ENCODE measurements around the gene SRC.

Gene SRC

DNA sequence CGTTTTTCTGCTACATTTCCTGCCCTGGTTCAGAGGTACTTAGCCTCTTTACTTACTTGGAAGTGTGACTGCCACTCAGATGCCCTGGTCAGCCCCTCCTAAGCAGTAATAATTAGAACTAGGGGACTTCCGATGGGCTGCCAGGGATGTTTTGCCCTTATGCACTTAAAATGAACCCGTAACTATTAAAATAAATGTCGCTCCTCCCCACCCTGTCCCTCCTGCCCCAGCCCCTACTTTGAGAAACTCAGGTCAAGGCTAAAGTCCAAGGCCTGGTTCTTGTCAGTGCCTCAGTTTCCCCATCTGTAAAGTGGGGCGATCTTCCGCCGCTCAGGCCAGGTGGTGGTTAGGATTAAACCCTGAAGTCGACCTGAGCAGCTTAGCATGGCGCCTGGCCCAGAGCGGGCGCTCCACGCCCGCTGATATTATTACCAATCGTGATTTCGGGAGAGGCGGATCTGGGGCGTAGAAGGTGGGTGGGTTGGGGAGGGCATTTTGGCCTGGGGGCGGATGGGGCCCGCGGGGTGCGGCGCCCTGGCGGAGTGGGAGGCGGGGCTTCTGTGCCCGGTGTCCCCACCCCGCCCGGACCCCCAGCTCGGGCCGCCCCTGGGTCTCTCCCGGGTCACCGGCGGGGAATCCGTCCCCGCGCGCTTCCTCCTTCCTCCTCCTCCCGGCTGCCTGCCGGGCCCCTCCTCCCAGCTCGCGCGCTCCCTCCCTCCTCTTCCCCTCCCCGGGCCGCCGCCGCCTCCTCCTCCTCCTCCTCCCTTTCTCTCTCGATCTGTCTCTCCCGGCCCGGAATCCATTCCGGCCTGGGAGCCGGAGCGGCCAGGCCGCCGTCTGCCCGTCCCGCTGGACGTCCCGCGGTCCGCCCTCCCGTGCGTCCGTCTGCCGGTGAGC, at the start of gene SRC:
TSS of gene SRC (plus strand) at position 802 of the 897 bp plus-strand sequence. CDS start 38,014 bp downstream, outside the sequence.
- DNase-seq (ENCODE audit: low spot score), result peak; percentile 90
- FAIRE-seq, result no peak

DNA sequence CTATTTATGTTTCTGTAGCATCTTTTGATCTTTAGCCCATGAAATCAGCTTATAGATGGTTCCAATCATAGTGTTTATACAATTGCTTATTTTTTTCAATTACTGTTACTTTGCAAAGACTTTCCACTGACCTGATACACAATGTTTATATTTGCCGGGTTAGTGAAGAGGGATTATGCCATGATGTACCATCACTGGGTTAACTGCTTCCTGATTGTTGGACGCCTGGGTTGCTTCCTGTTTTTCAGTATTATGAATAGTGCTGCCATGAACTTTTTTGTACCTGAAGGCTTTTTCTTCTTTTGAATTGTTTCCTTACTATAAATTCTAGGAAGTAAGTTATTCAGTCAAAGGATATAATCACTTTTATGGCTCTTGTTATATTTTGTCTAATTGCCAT, 49.6 kb upstream of the SRC start:
- DNase-seq (ENCODE audit: low spot score), result no peak
- no peak for FAIRE-seq

DNA sequence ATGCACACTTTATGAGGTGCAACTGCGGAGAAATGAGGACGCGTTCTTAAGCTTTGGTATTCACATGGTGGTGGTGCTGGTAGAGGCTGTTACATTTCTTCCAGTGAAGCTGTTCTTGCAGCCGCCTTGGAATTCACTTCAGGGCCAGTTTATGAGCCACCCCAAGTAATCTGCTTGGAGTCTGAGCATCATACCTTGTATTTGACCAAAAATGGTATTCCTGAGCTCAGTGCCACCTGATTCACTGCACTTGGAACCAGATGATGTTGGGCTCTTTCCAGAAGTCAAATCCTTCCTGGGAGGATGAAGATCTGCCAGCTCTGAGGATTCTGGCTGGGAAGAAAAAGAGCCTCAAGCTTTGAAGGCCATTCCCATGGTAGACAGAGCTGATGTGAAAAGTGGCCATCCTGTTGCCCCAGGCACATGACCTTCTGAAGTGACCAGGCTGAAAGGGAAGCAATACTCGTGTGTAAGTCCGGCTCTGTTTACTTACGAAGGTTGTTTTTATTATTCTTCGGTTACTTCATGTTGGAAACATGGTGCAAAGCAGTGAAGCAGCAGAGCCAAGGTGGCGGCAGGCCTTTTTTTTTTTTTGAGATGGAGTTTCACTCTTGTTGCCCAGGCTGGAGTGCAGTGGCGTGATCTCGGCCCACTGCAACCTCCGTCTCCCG, 48.7 kb upstream of the SRC start:
- FAIRE-seq (no peak), DNase-seq (ENCODE audit: low spot score) (no peak)

DNA sequence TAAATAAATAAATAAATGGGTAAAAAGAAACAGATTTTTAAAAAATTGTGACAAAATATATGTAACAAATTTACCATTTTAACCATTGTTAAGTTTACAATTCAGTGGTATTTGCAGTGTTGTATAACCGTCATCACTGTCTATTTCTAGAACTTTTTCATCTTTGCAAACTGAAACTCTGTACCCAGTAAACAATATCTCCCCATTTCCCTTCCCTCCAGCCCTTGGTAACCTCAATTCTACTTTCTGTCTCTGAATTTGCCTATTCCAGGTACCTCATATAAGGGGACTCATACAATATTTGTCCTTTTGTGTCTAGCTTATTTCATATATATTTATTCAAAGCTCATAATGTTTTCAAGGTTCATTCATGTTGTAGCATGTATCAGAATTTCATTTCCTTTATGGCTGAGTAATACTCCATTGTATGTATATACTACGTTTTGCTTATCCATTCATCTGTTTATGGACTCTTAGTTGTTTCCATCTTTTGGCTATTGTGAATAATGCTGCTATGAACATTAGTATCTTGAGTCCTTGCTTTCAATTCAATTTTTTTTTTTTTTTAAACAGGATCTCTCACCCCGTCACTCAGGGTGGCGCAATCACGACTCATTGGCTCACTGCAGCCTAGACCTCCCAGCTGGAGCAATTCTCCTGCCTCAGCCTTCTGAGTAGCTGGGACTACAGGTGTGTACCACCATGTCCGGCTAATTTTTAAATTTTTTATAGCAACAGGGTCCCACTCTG, 47.6 kb upstream of the SRC start:
- FAIRE-seq (no peak), DNase-seq (ENCODE audit: low spot score) (no peak)

DNA sequence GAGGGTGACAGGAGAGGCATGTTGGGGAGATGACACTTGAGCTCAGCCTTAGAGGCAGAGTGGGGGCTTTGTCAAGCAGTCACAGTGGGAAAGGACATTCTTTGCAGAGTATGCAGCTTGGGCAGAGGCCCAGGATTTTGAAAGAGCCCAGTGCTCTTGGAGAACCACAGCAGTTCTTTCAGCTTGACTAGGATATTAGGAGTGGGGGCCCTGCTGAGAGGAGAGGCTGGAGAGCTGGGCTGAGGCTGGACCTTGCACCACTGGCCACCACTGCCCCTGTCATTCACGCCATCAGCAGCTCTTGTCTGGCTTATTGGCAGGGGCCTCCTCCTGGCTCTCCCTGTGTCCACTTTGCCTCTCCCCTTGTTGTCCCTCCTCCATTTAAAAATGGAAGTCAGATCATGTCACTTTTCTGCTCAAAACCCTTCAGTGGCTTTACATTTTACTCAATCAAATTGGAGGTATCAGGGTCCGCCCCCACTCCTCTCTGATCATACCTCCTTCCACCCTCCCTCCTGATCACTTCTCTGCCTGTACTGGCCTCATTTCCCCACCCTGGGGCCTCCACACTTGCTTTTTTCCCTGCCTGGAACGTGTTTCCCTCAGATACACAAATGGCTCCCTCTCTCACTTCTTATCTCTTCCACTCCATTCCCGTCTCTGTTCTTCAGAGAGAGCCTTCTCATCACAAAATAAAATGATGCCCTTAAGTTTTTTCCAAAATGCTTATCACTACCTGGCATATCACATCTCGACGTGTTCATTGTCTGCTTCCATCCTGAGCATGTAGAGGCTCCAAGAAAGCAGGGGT, 46.0 kb upstream of the SRC start:
- FAIRE-seq (no peak), DNase-seq (ENCODE audit: low spot score) (no peak)

DNA sequence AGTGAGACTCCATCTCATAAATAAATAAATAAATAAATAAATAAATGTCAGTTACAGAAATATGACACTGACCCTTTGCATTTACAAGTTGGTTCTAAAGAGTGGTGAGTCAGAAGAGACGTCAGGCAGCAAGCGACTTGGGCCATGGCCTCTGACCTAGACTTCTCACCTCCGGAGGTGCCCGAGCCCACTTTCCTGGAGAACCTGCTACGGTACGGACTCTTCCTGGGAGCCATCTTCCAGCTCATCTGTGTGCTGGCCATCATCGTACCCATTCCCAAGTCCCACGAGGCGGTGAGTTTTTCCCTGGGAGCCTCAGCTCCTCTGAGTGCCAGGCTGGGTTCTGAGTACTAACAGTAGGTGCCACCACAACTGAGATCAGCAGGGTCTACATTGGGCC, 44.8 kb upstream of the SRC start:
- DNase-seq (ENCODE audit: low spot score) (no peak), FAIRE-seq (no peak)

DNA sequence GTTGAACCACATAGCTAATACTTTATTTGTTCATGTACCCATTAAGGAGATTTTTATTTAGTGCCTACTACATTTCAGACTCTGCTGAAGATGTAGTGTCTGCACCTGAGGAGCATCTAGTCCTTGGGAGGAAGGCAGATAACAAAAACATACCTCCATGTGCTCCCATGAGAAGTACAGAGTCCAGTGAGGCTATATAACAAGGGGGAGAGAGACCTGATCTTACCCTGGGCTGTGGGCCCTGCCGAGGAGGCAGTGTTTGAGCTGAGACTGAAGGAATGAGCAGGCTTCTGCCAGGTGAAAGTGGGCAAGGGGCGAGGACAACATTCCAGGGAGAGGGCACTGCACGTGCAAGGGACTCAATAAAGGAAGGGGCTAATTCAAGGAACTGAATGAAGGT, 44.4 kb upstream of the SRC start:
- DNase-seq (ENCODE audit: low spot score) (no peak), FAIRE-seq (no peak)

DNA sequence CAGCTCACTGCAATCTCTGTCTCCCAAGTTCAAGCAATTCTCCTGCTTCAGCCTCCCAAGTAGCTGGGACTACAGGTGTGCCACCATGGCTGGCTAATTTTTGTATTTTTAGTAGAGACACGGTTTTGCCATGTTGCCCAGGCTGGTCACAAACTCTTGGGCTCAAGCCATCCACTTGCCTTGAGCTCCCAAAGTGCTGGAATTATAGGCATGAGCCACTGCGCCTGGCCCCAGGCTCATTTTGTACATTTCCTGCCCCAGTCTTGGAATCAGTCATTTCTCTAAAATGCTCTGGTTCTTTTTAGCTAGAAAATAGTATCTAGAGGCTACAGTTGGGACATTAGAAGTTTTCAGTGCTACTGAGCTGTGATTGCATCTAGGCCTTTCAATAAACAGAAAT, 43.0 kb upstream of the SRC start:
- no peak for DNase-seq (ENCODE audit: low spot score)
- no peak for FAIRE-seq

DNA sequence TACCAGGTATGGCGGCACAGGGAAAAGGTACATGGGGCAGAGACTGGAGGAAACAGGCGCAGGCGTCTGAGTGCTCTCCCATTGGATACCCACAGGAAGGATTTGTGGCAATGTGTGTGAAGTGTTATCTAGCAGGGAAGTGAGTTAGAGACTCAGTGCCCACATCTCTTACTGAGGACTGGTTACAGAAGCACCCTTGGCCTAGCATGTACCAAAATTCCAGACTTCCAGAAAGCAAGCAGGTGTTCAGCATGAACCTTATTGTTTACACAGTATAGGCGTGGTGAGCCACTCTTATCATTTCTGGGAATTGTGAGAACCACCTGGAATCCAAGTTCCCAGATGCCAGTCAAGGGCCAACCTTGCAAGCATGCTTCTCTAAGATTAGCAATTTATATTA, 42.3 kb upstream of the SRC start:
- FAIRE-seq (no peak), DNase-seq (ENCODE audit: low spot score) (no peak)

DNA sequence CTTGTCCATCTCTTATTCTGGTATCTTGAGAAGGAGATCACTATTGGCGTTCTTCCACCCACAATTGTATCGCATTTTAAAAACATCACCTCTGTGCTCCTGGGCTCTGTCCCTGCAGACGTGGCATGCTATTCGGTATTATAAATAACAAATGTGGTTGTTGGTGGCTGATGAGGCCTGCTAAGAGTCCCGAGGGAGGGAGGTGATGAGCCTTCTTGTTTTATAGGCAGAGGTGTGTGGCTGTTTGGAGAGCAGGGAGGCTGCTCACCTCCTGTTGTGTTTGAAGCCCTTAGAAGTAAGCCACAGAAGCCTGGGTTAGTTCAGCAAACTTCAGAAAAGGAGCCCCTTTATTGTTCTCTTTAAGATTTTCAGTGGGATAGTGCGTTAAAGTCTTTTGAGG, 40.9 kb upstream of the SRC start:
- no peak for FAIRE-seq

DNA sequence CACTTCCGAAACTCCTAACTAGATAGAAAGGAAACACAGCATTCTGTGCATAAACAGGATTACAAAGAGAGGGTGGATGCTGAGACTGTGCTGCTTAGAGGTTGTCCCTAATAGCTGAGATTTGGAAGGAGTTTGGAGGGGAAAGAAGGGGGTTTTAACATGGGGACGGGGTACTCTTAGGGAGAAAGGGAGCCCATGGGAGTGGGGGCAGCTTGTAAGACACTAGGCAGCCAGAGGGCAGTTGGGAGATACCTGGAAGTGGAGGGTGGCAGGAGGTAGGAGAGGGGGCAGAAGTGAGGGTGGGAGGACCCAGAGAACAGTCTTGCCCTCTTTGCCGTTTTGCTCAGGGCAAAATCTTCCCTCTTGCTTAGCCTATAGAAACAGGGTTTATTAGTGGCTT, 40.1 kb upstream of the SRC start:
- DNase-seq (ENCODE audit: low spot score) (no peak), FAIRE-seq (no peak)

More for the DNA sequence above, 40.9 kb upstream of the SRC start:
- no peak for DNase-seq (ENCODE audit: low spot score)

DNA sequence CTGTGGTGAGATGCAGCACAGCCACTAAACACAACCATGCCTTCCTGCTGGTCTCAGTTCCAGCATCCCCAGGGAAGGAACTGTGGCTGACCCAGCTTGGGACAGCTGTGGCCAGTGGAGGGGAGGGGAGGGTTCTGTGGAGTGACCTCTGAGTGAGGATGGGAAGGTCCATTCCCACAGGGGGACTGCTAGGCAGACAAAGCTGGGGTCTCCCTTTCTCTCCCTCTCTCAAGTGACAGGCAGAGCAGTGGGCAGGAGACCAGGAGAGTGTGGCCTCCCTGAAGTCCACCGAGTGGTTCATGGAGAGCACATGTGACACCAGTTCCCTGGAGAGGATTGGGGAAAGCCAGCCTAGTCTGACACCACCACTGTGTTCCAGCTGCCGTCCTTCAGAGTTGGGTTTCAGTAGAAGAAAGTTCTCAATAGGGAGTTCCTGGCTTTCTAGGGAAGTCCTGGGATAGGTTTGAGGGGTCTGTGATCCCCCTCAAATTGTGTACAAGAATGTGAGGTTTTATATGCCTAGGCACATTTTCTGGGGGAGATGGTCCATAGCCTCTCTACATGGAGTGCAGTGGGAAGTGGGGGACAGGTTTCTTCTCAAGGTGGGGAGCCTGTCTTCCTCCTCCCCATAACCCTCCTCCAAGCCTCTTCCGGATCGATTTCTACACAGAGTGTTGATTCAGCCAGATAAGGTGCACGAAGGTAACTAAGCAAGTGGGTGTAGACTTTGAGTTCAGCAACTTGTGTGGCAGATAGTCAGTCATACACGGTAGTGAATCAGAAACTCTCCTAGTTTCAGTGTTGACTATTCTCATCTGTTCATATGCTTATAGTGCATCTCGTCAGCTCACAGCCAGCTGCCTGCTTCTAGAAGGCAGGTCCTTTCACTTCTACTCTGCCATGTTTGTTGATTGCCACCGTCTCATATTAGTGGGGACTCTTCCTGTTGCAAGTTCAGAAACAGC, 37.6 kb upstream of the SRC start:
- no peak for FAIRE-seq
- no peak for DNase-seq (ENCODE audit: low spot score)

DNA sequence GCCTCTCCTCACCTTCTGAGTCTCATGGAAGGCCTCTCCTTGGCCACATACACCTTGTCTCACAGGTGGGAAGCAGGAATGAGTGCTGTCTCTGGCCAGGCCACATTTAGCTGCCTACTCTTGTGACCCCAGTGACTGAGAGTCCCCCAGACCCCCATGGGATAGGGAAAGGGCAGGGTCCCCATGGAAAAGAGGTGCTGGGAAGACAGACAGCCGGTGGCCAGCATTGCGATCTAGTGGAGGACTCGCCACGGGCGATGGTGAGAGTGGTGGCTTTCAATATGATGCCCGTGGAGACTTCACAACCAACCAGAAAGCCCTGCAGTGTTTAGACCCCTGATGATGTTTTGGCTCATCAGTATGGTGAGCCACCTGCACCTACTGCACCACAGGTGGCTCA, 36.6 kb upstream of the SRC start:
- DNase-seq (ENCODE audit: low spot score), result no peak
- no peak for FAIRE-seq

DNA sequence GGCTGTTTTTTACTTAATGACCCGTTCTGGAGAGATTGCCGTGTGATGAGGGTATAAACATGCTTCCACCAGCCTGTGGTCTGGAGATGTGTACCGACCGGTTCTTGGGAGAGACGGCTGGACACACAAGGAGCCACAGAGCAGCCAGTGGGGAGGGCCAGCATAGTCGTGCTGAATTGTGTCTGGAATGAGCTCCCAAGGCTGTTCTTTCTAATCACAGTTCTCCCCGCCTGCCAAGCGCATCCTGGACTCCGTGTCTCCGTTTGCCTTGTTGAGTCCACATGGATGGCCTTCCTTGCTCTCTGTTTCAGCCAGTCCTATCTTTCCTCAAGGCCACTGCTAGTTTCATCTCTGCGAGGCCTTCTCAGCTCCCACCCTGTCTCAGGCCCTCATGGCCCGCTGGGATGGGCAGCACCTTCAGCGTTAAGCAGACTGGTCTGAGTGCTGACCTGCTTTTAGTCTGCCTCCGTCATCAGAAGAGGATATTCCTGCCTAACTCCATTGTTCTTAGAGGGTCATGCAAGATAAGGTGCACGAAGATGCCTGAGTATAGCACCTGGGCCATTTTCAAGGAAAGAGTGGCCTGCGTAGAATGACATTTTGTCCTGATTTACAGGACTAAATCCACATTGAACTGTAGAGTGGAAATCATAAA, 35.9 kb upstream of the SRC start:
- FAIRE-seq, result no peak

DNA sequence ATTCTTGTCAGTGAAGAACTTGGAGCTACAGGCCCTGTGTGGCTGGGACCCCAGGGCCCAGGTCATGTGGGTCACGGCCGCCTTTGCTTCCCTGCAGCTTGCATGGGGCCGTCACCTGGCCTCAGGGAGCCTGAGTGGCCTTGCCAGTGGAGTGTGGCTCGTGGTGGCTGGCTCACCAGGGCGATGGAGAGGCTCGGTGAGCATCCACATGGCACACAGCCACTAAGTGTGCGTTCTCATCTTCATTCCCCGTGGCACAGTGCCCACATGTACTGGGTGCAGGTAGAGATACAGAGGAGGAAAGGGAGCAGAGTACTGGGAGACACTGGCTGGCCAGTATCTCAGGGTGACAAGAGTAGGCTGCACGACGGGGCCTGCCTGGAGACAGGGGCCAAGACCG, 35.0 kb upstream of the SRC start:
- no peak for DNase-seq (ENCODE audit: low spot score)
- FAIRE-seq, result no peak

More for the DNA sequence above, 35.9 kb upstream of the SRC start:
- no peak for DNase-seq (ENCODE audit: low spot score)

DNA sequence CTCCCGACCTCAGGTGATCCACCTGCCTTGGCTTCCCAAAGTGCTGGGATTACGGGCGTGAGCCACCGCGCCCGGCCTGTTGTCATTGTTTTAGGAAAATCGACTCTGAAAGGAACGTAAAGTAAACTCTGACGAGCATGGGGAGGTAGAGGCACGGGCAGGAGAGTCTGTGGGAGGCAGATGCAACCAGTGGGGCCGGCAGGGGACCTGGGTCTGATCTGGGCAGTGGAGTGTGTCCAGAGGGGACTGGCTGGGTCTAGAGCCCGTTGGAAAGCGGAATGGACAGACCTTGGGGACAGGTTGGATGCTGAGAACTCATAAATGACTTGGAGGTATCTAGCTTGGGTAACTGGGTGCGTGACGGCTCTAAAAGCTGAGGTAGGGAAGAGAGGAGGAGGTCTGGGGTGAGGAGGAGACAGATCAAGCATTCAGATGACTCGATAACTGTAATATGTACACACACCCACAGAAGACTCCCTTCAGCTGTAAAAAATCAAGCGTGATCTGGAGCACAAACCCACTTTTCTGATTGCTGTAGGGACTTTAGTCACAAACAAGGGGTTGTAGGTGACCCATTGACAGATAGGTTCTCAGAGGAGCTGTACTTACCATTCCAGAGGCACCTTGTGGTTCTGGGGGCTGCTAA, 34.1 kb upstream of the SRC start:
- FAIRE-seq (no peak), DNase-seq (ENCODE audit: low spot score) (no peak)

DNA sequence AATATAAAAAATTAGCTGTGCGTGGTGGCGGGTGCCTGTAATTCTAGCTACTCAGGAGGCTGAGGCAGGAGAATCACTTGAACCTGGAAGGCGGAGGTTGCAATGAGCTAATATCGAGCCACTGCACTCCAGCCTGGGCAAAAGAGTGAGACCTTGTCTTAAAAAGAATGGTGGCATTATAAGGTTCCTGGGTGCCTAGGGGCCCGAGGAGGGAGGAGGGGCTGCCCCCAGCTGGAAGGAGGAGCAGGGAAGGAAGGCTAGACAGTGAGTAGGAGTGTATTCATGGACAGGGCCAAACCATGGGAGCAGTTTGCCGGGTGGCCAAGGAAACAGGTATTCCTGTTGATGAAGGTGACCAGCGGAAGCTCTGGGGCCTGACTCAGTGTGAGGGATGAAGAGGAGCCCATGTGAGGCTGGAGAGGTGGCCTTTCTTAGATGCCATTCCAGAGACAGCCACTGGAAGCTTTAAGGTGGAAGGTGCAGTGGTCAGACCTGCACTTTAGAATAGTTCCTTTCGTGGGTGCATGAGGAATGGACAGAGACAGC, 32.3 kb upstream of the SRC start:
- no peak for DNase-seq (ENCODE audit: low spot score)
- no peak for FAIRE-seq

DNA sequence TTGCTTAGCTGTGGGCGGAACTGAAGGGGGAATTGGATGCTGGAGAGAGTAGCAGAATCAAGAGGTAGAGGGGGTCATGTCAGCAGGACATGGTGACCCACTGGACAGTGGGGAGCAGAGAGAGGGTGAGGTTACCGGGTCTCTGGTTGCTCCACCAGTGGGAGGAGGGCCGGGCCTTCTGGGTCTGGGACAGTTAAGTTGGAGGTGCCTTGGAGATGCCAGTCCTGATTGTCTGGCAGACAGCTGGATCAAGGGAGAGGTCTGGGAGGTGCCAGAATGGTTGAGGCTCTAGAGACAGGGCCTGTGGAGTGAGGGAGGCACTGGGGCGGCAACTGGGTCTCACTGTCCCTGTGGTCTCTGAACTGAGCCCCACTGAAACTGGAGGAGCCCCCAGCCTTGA, 31.8 kb upstream of the SRC start:
- DNase-seq (ENCODE audit: low spot score) (no peak), FAIRE-seq (no peak)

DNA sequence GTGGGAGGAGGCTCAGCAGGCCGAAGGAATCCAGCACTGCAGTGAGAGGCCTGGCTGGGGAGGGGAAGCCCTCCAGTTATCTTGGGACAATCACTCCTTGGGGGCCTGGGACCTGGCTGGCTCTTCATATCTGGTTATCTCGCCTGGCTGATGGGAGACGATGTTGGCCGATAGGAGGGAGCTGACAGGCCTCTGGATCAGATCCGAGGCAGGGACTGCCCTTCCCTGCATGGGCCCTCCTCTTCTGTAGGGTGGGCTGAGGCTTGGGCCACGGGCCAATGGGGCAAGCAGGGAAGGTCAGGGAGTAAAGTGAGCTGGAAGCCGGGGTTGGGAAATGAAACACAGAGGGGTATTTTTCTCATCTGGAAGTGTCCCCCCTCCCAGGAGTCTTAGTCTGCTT, 31.3 kb upstream of the SRC start:
- FAIRE-seq (no peak), DNase-seq (ENCODE audit: low spot score) (no peak)
